ENCODE results near the gene DACT3. TPM values are rescaled to one million over a fixed set of nuclear protein-coding genes. Genes with fewer than 3 reads are reported as not detected.

Gene DACT3
- total RNA-seq, 1 donor from 2014 or later = 11.2 TPM

- H3K9me3 Mint-ChIP-seq (ENCODE audit: unreplicated experiment) = no peaks in the 10 kb centered on the region
- H3K4me3 Mint-ChIP-seq (ENCODE audit: unreplicated experiment) = no peak overlapping the region
These were observed 37.7 kb upstream of the DACT3 start for GRCh38 chr19:46698395-46699321.

GRCh38 chr19:46697204-46697960, 36.4 kb upstream of the DACT3 start:
- peak overlapping the region; percentile 27 for H3K27ac Mint-ChIP-seq (ENCODE audit: unreplicated experiment)
- H3K4me1 Mint-ChIP-seq (ENCODE audit: unreplicated experiment) = peaks cover 1% of the 10 kb centered on the region
- H3K9me3 Mint-ChIP-seq (ENCODE audit: unreplicated experiment) = no peaks in the 10 kb centered on the region
- no peak overlapping the region for H3K4me3 Mint-ChIP-seq (ENCODE audit: unreplicated experiment)
- peak; percentile 91 for DNase-seq (ENCODE audit: extremely low spot score, unreplicated experiment)
- no peaks in the 10 kb centered on the region for H3K27me3 Mint-ChIP-seq (ENCODE audit: unreplicated experiment)
- TF ChIP-seq CTCF (IDR thresholded peaks at IDR 0.05) = no peak
- peaks cover 30% of the 10 kb centered on the region for H3K36me3 Mint-ChIP-seq (ENCODE audit: unreplicated experiment)

More at GRCh38 chr19:46698395-46699321, 37.7 kb upstream of the DACT3 start:
- no peaks in the 10 kb centered on the region for H3K27me3 Mint-ChIP-seq (ENCODE audit: unreplicated experiment)
- TF ChIP-seq CTCF (IDR thresholded peaks at IDR 0.05) = no peak
- H3K27ac Mint-ChIP-seq (ENCODE audit: unreplicated experiment) = peak overlapping the region; percentile 27
- H3K36me3 Mint-ChIP-seq (ENCODE audit: unreplicated experiment) = peaks cover 24% of the 10 kb centered on the region
- H3K4me1 Mint-ChIP-seq (ENCODE audit: unreplicated experiment) = peaks cover 1% of the 10 kb centered on the region
- DNase-seq (ENCODE audit: extremely low spot score, unreplicated experiment) = no peak

- Mint-ChIP-seq H3K4me3 (ENCODE audit: unreplicated experiment) (no peak overlapping the region), H3K36me3 (ENCODE audit: unreplicated experiment) (peaks cover 36% of the 10 kb centered on the region), H3K27ac (ENCODE audit: unreplicated experiment) (no peak overlapping the region), H3K4me1 (ENCODE audit: unreplicated experiment) (peaks cover 1% of the 10 kb centered on the region), H3K9me3 (ENCODE audit: unreplicated experiment) (no peaks in the 10 kb centered on the region), H3K27me3 (ENCODE audit: unreplicated experiment) (no peaks in the 10 kb centered on the region)
- DNase-seq (ENCODE audit: extremely low spot score, unreplicated experiment) = no peak
- TF ChIP-seq CTCF (IDR thresholded peaks at IDR 0.05) = no peak
These were observed 35.9 kb upstream of the DACT3 start for GRCh38 chr19:46696866-46697203.

- TF ChIP-seq CTCF (IDR thresholded peaks at IDR 0.05) = no peak
- H3K36me3 Mint-ChIP-seq (ENCODE audit: unreplicated experiment) = peaks cover 43% of the 10 kb centered on the region
- H3K27ac Mint-ChIP-seq (ENCODE audit: unreplicated experiment) = no peak overlapping the region
- DNase-seq (ENCODE audit: extremely low spot score, unreplicated experiment) = no peak
- H3K4me3 Mint-ChIP-seq (ENCODE audit: unreplicated experiment) = no peak overlapping the region
- H3K9me3 Mint-ChIP-seq (ENCODE audit: unreplicated experiment) = no peaks in the 10 kb centered on the region
- H3K27me3 Mint-ChIP-seq (ENCODE audit: unreplicated experiment) = no peaks in the 10 kb centered on the region
- peaks cover 1% of the 10 kb centered on the region for H3K4me1 Mint-ChIP-seq (ENCODE audit: unreplicated experiment)
These were observed 35.1 kb upstream of the DACT3 start for GRCh38 chr19:46696052-46696451.

- no peak for DNase-seq (ENCODE audit: extremely low spot score, unreplicated experiment)
- H3K9me3 Mint-ChIP-seq (ENCODE audit: unreplicated experiment) = no peaks in the 10 kb centered on the region
- H3K27me3 Mint-ChIP-seq (ENCODE audit: unreplicated experiment) = no peaks in the 10 kb centered on the region
- no peak for TF ChIP-seq CTCF (IDR thresholded peaks at IDR 0.05)
- H3K4me3 Mint-ChIP-seq (ENCODE audit: unreplicated experiment) = no peak overlapping the region
- no peak overlapping the region for H3K27ac Mint-ChIP-seq (ENCODE audit: unreplicated experiment)
- H3K4me1 Mint-ChIP-seq (ENCODE audit: unreplicated experiment) = peaks cover 1% of the 10 kb centered on the region
- H3K36me3 Mint-ChIP-seq (ENCODE audit: unreplicated experiment) = peaks cover 45% of the 10 kb centered on the region
These were observed 32.8 kb upstream of the DACT3 start for GRCh38 chr19:46693760-46694159.

Measured in osteocyte (in vitro differentiated cells).